GM12872 (cell line): ENCODE data around the gene COL5A1.

Source experiments
- CTCF ChIP-seq: IDR thresholded peaks from 3 replicates; pipeline ENCODE4 v1.5.1; 2011; ENCODE audit warnings: low read depth, mild to moderate bottlenecking, low read length, moderate library complexity; ENCODE audit not compliant: insufficient read depth

Gene COL5A1

GRCh38 chr9:134741846-134742245, 100.2 kb downstream of the COL5A1 start:
- no peak for TF ChIP-seq CTCF

DNA sequence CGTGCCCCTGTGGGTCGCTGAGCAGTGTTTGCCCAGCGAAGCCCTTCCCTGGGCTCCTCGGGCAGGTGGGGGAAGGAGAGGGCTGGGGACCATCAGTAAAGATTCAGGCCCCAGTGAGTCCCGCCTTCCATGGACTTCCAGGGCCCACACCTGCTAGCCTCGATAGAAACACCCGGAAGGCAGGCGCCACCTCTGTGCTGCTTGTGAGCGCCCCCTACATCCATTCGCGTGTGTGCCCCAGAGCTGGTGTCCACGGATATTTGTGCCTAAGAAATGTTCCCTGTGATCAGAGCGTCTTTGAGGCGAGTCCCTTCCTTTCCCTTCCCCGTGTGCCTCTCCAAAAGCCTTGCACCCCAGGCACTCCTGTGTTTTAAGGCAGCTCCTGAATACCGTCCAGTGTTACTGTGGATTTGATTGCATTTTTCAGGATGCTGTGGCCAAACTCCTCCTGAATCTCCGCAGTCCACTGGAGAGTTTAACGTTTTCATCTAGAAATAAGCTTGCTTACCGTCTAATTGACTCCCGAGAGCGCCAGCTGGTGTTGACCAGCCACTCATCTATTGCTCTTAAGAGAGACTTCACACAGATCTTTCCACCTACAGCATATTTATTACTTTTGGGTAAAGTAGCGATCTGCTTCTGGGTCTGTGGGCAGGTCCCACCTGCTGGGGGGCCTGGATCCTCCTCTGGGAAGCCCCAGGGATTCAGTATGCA, 101.4 kb downstream of the COL5A1 start:
- no peak for TF ChIP-seq CTCF

DNA sequence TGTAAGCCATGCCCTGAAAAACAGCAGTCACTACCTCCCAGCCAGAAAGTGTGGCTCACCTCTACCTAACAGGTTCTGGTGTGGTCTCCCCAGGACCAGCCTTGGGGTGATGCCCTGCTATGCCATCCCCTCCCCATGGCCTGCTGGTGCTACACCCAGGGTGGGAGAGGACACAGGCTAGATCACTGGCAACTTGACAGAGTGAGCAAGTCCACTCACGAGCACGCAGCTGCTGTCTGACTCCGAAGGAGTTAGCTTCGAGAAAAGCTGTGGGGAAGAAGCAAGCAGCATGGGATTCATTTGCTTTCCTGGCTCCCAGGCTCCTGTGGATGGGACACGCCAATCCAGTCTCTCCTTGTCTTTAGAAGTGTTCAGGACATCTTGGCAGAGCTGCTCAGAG, 102.2 kb downstream of the COL5A1 start:
- no peak for TF ChIP-seq CTCF

DNA sequence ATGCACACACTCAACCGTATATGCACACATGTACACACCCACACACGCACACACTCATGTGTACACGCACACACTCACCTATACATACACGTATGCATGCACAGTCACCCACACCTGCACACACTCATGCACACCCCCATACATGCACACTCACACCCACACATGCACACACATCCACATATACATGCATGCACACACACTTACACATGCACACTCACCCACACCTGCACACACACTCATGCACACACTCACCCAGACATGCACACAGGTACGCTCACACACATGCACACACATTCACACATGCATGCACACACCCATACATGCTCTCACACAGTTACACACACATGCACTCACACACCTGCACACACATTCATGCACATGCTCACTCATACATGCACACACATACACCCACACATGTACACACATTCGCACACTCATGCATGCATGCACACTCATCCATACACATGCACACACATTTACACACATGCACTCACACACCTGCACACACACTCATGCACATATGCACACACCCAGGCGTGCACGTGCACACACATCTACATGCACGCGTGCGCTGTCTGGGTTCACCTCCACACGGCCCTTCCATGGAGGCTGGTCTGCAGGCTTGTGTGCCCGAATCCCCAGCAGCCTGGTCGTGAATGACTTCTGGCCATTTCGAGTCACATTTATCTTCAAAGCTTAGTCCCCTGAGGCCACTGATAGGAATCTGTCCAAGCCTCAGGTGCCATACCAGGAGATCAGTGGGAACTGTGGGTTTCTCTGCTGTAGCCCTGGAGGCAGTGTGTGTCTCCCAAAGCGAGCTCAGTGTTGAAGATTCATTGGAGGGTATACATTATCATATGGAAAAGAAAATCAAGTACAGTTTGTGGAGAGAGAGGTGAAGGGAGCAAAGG, 103.0 kb downstream of the COL5A1 start:
- TF ChIP-seq CTCF, result no peak

GRCh38 chr9:134747951-134748489, 106.4 kb downstream of the COL5A1 start:
- no peak for TF ChIP-seq CTCF

- no peak for TF ChIP-seq CTCF
Measured at GRCh38 chr9:134748591-134748990, 107.0 kb downstream of the COL5A1 start.

DNA sequence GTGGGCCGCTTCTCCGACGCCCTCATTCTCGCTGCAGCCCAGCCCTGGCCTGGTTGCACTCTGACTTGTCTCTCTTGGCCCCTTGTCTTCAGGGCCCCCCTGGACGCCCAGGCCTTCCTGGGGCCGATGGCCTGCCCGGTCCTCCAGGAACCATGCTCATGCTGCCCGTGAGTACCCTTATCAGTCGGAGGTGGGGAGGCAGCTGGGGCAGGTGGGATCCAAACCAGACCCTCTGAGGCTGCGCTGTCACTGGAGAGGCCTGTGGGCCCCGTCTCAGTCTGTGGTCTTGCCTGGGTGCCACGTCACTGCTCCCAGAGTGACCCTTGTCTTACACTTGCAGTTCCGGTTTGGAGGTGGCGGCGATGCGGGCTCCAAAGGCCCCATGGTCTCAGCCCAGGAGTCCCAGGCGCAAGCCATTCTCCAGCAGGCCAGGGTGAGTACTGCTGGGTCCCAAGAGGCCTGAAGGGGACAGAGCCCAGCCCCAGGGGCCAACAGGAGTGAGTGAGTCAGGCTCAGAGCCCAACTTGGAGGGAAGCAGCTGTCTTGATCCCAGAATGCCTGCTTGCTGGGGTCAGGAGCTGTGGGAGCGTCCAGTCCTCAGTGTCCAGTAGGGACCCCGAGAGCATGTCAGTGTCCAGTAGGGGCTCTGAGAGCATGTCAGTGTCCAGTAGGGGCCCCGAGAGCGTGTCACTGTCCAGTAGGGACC, 109.0 kb downstream of the COL5A1 start:
- no peak for TF ChIP-seq CTCF
